ENCODE results near the gene CAMK1. TPM values are rescaled to one million over a fixed set of nuclear protein-coding genes. Genes with fewer than 3 reads are reported as not detected.
A peak's percentile ranks its signal among the peaks of the same experiment; 100 is the strongest.

Gene CAMK1
- total RNA-seq, 1 experiment from 2014 or later: 9.7 TPM

- in situ Hi-C loops (cut with HindIII; ENCODE audit: low pct_unique_long_range_greater_than_20kb, low sequenced_read_pairs): no loop called here
These were observed 39.5 kb upstream of the CAMK1 start for GRCh38 chr3:9809239-9809614.

GRCh38 chr3:9808345-9809037 is 38.7 kb upstream of the CAMK1 start:
- in situ Hi-C loops (cut with HindIII; ENCODE audit: low pct_unique_long_range_greater_than_20kb, low sequenced_read_pairs): no loop called here
- TF ChIP-seq REST (IDR thresholded peaks at IDR 0.05; ENCODE audit: insufficient read depth in 1 of 2, low read depth in 2 of 2, low read length in 1 of 2) (no peak), CTCF (IDR thresholded peaks at IDR 0.05) (no peak; the same call in 1 of the 2 replicates), SIN3A (IDR thresholded peaks at IDR 0.05; ENCODE audit: borderline replicate concordance, insufficient read depth, low read depth, low read length) (no peak), TCF7L2 (IDR thresholded peaks at IDR 0.05; ENCODE audit: low read depth, low read length) (no peak)

More at GRCh38 chr3:9809239-9809614, 39.5 kb upstream of the CAMK1 start:
- Histone ChIP-seq H3K9me3 (ENCODE audit: control insufficient read depth, insufficient read depth, low read depth, low read length) (no peaks in the 10 kb centered on the region), H3K36me3 (ENCODE audit: control insufficient read depth, insufficient read depth, low read length) (peaks cover 5% of the 10 kb centered on the region; the same call in 1 of the 2 replicates), H3K27ac (ENCODE audit: low read length) (peak overlapping the region; percentile 65), H3K4me3 (ENCODE audit: low read depth in 2 of 2, low read length in 2 of 2) (peak overlapping the region; percentile 49 to 52), H3K4me1 (ENCODE audit: control insufficient read depth, insufficient read depth, low read length) (peaks cover 15% of the 10 kb centered on the region), H3K27me3 (ENCODE audit: control insufficient read depth, insufficient read depth, low read length) (no peaks in the 10 kb centered on the region)
- no peak for TF ChIP-seq SIN3A (IDR thresholded peaks at IDR 0.05; ENCODE audit: borderline replicate concordance, insufficient read depth, low read depth, low read length)
- TF ChIP-seq POLR2AphosphoS5 (IDR thresholded peaks at IDR 0.05; ENCODE audit: low read depth, low read length): no peak
- TF ChIP-seq CTCF (IDR thresholded peaks at IDR 0.05): no peak
- TF ChIP-seq TCF7L2 (IDR thresholded peaks at IDR 0.05; ENCODE audit: low read depth, low read length): no peak
- TF ChIP-seq REST (IDR thresholded peaks at IDR 0.05; ENCODE audit: insufficient read depth in 1 of 2, low read depth in 2 of 2, low read length in 1 of 2): no peak
- intact Hi-C loops (cut with micrococcal nuclease; ENCODE audit: unreplicated experiment): no loop called here
- POLR2A ChIA-PET: interaction anchor here (0.5 to 0.8 kb wide), 2 partner anchors 16 to 452 kb away, joined by 4 to 8 read pairs; partner anchors contain the start of gene ARPC4
- CTCF ChIA-PET: no interaction called here
- DNase-seq (ENCODE audit: low read depth, low spot score): no peak
- peak; percentile 56 for ATAC-seq
- BruUV-seq (replicated peaks): no TSS peak

More at GRCh38 chr3:9808345-9809037, 38.7 kb upstream of the CAMK1 start:
- intact Hi-C loops (cut with micrococcal nuclease; ENCODE audit: unreplicated experiment): no loop called here
- H3K9me3 ChIP-seq (ENCODE audit: control insufficient read depth, insufficient read depth, low read depth, low read length): no peaks in the 10 kb centered on the region
- ChIA-PET CTCF (interaction anchor here (0.5 to 0.6 kb wide), 2 partner anchors 201 to 1038 kb away, joined by 3 to 7 read pairs; no protein-coding TSS in a partner anchor), POLR2A (interaction anchor here (0.8 kb wide), 1 partner anchor 15 kb away, joined by 4 read pairs; the partner anchor contains the start of gene ARPC4)
- peaks cover 11% of the 10 kb centered on the region; the same call in 1 of the 2 replicates for H3K36me3 ChIP-seq (ENCODE audit: control insufficient read depth, insufficient read depth, low read length)
- peak overlapping the region; percentile 65 for H3K27ac ChIP-seq (ENCODE audit: low read length)
- ATAC-seq (peak; percentile 76), DNase-seq (ENCODE audit: low read depth, low spot score) (no peak)
- no TSS peak for BruUV-seq (replicated peaks)
- H3K27me3 ChIP-seq (ENCODE audit: control insufficient read depth, insufficient read depth, low read length): no peaks in the 10 kb centered on the region
- H3K4me1 ChIP-seq (ENCODE audit: control insufficient read depth, insufficient read depth, low read length): peaks cover 15% of the 10 kb centered on the region
- H3K4me3 ChIP-seq (ENCODE audit: low read depth in 2 of 2, low read length in 2 of 2): no peak overlapping the region

All from Panc1 (cell line).